Skin of body (tissue), 2 donors: ENCODE measurements around the gene FAM163B. TPM values are rescaled to one million over a fixed set of nuclear protein-coding genes. Genes with fewer than 3 reads are reported as not detected.

ENCODE experiments used
- DNase-seq: peaks from one replicate; lab custom pipeline; 2025; lab: John Stamatoyannopoulos, UW
- total RNA-seq: library from RNA; depleted of rRNA; stranded (reverse); fragments of >200 nt; gene quantifications from one replicate; pipeline ENCODE4 v1.2.3, GENCODE V29; 2014

FAM163B gene
- total RNA-seq, 1 donor from 2014 or later: not detected

DNA sequence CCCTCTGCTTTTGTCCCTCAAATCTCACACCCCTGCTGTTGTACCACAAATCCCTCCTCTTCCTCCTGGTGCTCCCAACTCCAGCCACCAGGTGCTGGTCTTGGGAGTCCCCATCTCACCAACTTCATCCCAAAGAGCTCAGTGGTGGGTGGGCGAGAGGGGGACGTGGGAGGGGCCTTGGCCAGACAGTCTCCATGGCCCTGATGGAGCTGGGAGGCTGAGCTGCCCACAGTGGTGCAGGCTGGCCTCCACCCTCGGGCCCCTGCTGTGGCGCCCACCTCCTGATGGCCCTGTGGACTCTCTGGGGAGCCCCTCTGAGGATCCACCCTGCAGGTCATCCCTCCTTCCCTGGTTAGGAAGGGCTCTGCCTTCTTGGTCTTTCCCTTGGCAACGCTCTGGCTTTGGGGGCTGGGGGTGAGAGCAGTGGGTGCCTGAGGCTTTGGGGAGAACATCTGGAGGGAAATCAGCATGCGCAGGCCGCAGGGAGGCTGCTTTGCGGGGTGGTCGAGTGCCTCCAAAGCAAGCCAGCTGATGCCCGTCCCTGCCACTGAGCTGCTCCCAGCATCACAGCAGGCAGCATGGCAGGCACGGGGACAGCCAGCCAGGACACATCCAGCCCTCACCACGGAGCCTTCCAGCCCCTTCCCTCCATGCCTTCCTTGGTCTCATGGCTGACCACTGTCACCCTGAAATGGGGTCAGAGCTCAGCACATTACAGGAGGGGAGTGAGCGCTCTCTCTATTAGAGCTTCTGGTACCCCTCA lies 7.6 kb upstream of the FAM163B start:
- no peak for DNase-seq

DNA sequence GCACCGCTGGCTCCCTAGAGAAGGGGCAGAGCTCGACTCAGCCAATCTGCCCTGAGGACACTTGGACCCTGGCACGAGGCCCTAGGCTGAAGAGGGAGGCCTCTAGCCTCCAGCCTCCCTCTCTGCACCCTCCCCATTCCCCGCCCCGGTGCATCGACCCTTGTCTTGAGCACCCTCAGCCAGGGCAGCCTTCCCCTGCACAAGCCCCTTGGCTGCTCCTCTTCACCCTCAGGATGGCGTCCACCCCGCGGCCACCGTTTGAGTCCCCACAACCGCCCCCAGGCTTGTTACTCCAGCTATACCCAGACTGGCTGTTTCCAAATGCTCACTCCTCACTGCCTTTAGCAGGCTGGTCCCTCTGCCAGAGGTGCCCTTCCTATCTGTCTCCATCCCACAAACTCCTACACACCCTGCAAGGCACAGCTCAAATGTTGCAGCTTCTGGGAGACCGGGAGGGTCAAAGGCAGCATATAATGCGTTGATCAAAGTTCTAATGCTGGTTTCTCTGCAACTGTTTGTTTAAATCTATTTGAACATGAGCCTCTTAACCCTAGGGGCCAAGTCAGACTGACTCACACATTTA lies 6.5 kb upstream of the FAM163B start:
- DNase-seq: no peak

DNA sequence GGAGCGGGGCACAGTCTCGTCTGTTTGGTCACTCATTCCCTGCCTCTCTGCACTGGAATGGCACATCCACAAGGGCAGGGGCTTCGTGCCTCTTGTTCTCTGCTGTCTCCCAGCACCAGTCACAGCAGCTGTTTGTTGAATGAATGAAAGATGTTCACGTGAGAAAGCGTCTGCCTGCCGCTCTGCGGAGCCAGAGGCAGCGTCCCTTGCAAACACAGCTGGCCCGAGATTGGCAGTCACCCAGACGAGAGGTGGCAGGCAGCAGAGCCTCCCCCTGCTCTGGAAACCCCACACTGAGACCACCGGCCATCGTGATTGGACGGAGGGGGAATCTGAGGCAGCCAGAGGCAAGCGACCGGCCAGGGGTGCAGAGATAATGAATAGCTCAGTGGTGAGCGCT lies 6.0 kb upstream of the FAM163B start:
- DNase-seq: no peak

DNA sequence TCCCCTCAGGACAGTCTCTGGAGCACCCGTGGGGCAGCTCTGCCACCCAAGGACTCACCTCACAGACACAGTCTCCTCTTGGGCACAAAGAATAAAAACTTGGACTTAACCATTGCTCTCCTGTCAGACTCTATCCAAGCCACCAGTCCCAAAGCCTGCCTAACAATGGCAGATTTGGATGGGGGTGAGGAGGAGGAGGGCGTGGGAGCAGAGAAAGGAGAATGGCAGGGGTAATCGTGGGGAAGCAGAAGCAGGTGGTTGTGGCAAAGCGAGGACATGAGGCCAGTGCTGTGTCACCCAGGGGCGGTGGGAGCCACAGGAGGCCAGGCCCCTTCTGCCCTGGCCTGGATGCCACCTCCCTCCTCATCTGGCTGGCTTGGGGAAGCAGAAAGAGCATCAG lies 5.5 kb upstream of the FAM163B start:
- DNase-seq: no peak

DNA sequence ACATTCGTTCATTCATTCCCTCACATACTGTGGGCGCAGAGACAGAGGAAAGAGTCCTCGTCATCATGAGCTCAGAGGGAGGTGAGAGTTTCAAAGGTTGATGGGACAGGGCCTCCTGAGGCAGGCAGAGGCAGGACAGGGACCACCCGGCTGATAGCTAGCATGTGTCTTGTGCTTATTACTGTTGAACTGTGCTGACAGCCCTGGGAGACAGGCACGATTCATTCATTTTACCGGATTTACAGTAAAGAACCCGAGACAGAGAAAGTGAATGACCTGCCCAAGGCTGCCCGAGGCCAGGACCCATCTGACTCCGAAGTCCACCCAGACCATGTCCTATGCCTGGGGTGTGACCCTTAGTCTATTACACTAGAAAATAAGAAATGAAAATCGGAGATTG lies 4.9 kb upstream of the FAM163B start:
- no peak for DNase-seq

DNA sequence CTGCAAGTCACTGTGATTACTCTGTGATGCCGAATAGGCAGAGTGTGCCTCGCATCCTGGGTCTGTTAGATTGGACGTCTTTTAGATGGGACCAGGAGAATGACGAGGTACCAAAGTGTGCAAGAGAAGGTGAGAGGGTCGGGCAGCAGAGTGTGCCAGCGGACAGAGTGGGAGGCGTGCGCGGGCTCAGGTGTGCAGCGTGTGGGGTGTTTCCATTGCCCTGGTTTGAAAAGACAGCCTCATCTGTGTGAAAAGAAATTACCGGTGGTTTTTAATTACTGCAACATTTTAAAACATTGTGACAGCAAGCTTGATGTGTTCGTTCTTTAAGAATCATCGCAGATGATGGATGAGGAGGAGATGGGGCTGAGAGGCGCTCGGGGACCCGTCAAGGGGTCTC lies 4.2 kb upstream of the FAM163B start:
- no peak for DNase-seq

DNA sequence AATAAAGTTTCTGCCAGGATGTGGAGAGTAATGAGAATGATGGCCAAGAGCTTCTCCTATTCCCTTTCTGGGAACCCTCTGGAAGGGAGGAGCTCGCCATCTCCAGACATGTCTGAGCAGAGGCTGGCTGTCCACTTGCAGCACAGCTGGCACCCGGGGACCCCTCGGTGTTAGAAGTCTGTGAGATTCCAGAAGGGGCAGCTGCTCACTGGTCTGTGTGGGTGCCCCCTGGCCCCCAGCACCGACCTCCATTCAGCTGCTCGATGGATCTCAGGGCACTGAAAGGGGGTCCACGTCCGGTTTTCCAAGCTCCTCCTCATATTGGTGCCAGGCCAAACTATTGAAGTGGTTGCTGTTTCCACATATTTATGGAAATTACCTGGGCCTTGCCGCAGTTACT lies 3.6 kb upstream of the FAM163B start:
- DNase-seq: no peak

DNA sequence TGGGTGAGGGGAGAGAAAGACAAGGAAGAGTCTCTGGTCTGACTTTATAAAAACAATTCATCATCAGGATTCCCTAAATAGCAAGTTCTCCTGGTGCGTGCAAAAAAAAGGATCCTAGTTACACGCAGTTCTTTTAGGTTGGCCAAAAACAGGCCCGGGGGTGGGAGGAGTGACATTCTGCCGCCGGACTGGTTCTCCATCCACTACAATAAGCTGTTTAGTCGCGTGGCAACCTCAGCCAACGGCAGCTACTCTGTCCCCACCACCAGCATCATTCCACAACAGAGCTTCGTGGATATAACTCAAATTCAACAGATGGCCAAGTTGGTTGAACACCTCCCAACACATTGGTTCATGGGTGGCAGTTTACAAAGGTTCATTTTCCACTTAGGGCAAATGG lies 2.9 kb upstream of the FAM163B start:
- no peak for DNase-seq

DNA sequence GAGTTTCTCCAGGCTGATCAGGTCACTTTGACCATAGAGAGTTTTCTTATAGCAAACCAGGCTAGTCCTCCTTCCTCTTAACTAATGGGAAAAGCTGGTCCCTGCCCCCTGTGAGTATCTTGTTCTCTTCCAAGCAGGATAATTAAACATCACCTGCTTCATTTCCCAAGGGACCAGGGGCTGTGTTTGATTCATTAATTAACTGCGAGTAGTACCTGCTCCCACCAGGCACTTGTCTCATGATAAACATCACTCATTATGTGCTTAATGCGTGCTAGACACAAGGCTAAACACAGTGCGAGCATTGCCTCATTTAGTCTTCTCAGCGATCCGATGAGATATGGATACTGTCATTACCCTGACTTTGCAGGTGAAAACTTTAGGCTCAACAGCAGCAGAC lies 1.7 kb upstream of the FAM163B start:
- DNase-seq: no peak

DNA sequence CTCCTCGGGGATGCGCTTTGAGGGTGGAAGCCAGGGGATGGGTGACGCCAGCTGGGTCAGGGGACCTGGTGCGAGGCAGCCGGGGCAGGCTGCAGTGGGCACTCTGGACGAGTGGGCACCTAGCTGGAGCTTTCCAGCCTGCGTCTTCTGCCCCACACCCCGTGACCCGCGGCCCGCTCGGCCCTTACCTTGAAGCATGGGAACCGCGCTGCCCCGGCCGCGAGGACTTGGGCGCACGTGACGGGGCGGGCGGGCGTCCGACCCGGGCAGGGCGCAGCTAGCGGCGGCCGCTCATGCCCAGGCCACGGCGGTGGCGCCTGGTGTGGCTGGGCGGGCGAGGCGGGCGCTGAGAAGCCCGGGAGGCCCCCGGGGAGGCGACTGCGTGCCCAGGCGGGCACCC lies 300 bp downstream of the FAM163B start:
- DNase-seq: no peak

DNA sequence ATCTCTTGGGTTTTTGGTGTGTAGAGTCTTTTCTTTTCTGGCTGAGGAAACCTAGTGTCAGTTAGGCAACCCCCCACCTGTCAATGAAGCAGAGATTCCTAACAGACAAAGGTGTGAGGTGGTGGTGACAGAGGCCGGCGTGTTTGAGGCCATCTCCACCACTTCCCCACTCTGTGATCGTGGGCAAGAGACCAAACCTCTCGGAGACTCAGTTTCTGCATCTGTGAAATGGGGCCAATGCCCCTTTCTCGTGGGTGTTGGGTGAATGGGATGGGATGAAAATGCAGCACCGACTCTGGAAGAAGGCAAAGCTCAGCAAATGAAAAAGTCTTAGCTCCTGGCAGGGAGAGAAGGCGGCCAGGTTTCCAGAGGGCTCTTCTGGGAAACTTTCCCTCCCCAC lies 807 bp downstream of the FAM163B start:
- DNase-seq: no peak

DNA sequence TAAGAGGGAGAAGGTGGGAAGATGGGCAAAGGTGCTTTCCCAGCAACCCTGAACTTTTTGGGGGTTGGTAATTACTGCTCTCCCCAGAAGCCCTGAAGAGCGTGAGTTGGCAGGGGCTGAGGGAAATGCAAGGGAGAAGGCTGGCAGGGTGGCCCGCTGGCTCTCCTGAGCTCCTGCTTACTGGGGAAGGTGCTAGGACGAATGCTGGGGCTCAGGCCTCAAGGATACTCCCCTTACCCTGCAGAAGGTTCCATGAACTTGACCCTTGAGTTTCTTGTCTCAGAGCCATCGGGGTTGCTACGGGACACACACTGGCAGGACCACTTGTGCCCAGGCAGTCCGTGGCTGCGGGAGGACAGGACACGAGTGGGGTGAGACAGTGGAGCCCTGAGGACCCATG lies 1.2 kb downstream of the FAM163B start:
- DNase-seq: no peak

DNA sequence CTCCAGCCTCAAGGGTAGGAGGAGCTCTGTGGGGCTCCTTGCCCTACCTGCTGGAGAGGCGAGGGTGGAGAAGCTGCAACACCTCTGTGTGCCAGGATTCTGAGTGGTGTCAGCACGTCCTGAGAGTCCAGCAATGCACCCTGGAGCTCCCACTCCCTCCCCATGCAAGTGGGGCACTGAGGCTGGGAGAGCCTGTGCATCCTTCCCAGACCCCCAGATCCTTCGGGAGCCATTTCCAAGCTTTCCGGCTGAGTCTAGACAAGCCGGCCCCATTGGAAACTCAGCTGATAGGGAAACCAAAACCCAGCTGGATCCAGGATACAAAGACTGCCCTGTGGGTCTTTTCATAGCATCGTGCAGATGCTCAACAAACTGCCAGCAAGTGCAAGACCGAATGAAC lies 1.8 kb downstream of the FAM163B start:
- DNase-seq: no peak

DNA sequence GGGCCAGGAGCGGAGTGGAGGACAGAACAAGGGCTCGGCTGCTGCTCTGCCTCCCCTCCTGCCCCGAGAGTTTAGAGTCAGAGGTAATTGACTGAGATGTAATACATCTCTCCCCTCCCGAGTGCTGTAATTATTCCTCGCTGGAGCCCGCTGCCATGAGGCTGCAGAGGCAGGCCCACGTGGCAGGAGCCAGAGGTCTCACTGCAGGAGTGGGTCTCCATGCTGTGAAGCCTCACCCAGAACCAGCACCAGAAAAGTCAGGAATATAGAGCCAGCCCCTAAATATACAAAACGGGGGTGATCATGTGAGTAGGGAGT lies 2.5 kb downstream of the FAM163B start:
- DNase-seq: no peak

DNA sequence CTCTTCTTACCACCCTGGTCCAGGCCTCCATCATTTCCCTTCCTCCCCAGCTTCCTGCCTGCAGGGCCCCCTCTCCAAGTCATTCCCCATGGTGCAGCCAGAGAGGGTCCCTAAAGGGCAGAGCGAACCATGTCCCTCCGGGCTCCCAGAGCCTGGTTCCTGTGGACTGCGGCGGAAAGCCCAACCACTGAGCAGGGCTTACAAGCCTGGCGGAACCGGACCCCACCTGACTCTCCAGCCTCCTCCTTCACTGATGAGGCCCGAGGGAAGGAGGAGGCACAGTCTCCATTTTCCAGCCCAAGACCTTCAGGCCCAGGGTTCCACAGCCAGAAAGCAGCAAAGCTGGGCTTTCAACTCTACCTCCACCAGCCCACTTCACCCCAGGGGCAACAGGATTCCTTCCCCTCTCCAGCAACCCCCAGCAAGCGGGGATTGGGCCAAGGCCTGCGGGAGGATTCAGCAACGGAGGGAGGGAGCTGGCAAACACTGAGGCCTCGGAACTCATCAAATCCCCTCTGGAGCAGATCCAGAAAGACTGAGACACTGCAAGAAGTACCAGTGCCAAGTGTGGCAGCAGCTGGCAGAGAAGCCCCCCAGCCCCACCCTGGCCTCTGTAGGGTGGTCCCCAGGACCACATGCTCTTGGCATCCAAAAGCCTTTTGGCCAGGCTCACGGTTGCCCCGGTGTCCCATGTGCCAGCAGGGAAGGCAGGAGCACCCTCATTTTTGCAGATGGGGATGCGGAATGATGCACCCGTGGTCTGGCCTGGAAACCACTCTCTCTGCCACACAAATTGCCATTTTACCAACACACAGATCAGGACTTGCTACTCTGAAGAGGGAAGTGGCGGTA lies 3.1 kb downstream of the FAM163B start:
- no peak for DNase-seq

DNA sequence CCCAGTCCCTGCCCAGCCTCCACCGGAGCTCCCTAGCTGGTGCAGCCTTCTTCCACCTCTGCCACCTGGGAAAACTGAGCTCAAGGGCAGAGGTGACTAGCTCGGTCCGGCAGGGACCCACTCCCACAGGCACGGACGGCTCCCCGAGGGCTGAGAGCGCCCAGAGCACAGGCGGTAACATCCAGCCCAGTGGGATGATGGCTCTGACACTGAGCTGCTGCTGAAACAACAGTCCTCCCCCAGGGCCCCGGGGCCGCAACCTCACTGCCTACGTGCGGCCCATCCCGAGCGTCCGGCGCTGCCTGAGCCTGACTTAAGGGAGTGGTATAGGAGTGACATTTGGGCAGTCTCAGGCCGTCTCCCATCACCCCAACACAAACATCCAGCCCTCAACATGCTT lies 3.7 kb downstream of the FAM163B start:
- no peak for DNase-seq

DNA sequence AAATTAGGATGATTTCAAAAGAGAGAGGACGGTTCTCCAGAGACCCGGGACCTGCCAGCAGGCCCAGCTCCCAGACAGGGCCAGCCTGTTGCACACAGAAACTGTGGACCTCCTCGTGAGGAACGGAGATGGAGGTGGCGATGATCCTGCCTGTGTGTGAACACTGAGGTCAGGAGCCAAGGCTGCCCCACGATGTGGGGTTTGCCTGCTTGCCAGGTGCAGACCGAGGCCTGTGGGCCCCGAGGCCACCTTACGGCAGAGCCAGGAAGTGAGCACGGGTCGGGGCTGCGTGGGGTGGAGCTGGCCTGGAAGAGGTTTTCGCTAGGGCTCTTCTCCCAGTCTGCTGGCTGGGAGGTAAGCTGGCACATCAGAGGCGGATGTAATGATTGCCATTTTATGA lies 4.3 kb downstream of the FAM163B start:
- DNase-seq: no peak

DNA sequence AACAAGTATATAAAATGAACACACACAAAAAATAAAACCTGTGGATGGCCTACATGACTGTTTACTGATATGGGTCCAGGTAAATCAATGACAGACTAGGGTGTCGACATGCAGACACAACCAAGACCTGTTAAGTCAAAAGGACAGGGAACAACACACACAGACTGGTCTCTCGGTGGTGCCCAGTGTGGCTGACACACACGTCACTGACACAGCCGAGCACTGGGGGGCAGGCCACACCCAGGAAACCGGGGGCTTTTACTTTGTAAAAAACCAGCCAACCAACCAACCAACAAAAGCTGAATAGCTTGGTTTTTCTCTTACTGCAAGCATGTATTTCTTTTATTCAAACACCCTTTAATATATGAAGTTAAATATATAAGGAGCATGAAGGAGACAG lies 5.0 kb downstream of the FAM163B start:
- DNase-seq: no peak

DNA sequence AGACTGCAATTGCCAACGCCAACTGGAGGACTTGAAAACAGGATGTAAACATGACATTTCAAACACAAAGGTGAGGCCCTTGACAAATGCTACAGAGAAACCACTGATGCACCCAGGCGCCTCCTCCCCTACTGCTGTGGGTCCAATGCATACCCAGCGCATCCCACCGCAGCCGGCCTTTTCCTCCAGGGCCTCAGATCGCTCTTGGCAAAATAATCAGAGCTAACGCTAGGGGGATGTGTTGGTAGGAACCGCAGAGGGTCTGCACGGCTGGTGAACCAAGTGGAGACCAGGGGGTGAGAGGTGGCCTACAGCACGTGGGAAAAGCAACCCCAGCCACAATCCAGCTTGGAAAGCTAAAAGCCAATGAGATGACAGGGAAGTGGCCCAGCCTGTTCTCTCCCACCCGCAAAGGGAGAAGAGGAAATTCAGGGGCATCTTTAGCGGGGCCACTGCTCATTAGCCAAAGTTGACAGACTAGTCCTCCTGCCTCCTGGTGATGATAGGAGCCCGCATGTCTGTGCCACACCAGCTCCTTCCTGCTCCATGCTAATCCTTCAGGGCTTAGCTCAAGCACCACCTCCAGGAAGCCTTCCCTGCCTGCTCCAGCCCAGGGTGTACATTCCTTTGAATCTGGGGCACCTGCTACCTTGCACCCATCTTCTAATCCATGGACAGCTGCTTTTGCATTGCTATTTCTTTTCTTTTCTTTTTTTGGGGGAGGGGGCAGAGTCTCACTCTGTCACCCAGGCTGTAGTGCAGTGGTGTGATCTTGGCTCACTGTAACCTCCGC lies 5.9 kb downstream of the FAM163B start:
- no peak for DNase-seq

DNA sequence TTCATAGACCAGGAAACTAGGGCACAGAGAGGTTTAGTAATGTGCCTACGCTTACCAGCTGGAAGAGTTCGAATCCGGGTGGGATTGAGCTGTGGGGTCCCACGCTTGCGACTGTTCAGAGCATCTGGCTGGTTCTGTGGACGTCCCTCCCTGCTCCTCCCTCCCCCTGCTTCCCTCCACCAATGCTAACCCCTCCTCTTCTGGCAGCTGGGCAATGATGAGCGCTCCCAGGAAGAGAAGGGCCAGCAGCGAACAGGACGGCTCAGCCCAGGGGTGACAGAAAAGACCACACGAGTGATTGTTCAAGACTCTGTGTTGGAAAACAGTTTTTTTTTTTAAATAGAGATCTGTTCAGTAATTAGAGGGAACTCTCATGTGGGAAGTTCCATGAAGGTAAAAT lies 6.9 kb downstream of the FAM163B start:
- no peak for DNase-seq

DNA sequence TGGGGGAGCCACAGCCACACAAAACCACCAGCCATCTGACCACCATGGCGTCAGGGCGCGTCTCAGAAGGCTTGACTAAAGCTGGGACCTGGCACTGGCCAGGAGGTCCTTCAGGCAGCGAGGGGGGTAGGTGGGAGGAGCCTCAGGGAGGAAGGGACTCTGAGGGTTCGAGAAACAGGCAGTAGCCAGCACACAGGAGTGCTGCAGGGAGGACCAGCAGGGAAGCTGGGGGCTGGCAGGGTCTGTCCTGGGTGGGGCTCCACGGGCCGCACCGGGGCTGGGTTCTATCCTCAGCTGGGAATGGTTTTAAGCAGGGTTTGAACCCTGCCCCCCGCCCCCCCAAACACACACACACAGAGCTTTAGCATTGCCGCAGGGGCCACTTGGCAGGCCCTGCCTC lies 7.4 kb downstream of the FAM163B start:
- no peak for DNase-seq

DNA sequence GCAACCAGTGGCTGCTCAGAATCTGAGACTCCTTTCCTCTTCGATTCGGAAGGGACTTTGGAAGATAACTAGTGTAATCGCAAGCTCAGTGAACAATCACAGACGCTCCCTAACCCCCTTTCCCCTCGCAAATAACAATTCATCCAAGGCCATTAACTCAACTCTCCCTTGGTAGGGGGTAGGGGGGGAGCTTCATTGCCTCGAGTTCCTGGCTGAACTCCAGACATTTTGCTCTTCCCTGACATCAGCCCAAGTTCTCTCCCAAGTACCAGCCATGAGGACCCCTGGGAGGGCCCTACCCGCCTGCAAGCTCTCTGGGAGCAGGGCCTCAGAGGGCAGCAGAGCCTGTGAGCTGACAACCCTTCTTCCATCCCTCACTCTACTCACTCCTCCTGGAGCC lies 8.4 kb downstream of the FAM163B start:
- no peak for DNase-seq
